HG03066 (cell line): ENCODE data around the gene VAMP4.
"Not testable (repeated sequence)": the region's sequence is repeated elsewhere in the genome, so short reads cannot be mapped to it uniquely, and the experiment has no call there.

Source experiments
- ATAC-seq: cut with Tn5 transposase; IDR thresholded peaks from one replicate; pipeline ENCODE4 v1.9.1; 2021; ENCODE audit warnings: low read depth; ENCODE audit not compliant: unreplicated experiment

VAMP4 gene

GRCh38 chr1:171712341-171712740 lies 29.5 kb downstream of the VAMP4 start:
- no peak for ATAC-seq

DNA sequence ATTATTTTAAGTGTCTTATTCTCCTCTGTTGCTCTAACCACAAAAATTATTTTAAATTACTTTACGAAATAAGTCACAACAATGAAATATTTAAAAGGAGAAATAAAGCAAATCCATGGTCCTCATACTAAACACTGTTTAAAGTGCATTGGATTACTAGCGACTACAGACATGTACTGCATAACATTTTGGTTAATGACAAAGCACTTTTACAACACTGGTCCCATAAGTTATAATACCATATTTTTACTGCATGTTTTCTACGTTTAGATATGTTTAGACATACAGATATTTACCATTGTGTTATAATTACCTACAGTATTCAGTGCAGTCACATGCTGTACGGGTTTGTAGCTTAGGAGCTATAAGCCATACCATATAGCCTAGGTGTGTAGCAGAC lies 30.2 kb downstream of the VAMP4 start:
- ATAC-seq: no peak

GRCh38 chr1:171707583-171707982 lies 34.3 kb downstream of the VAMP4 start:
- no peak for ATAC-seq

DNA sequence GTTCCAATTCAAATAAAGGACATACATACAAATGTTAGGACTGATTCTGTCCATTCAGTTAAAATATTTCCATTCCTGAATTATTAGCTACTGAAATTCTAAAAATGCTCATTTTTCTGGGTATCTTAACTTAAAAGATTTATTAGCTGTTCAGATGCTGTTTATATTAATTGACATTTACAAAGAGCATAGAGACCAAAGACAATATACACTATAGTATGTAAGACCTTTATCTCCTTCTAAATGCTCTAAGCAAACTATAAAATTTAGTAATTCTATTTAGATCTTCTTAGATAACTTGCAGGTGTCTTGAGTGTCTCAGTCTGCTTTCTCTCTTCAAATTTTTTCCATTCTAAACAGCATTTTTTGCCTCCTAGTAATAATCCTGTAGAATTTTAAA lies 39.3 kb downstream of the VAMP4 start:
- no peak for ATAC-seq

- no peak for ATAC-seq
These were observed 42.3 kb downstream of the VAMP4 start for GRCh38 chr1:171699531-171699930.

DNA sequence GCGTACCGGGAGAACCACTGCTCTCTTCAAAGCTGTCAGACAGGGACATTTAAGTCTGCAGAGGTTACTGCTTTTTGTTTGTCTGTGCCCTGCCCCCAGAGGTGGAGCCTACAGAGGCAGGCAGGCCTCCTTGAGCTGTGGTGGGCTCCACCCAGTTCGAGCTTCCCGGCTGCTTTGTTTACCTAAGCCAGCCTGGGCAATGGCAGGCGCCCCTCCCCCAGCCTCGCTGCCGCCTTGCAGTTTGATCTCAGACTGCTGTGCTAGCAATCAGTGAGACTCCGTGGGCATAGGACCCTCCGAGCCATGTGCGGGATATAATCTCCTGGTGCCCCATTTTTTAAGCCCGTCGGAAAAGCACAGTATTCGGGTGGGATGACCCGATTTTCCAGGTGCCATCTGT lies 46.1 kb downstream of the VAMP4 start:
- ATAC-seq: not testable (repeated sequence)

GRCh38 chr1:171693541-171693940 lies 48.3 kb downstream of the VAMP4 start:
- not testable (repeated sequence) for ATAC-seq

DNA sequence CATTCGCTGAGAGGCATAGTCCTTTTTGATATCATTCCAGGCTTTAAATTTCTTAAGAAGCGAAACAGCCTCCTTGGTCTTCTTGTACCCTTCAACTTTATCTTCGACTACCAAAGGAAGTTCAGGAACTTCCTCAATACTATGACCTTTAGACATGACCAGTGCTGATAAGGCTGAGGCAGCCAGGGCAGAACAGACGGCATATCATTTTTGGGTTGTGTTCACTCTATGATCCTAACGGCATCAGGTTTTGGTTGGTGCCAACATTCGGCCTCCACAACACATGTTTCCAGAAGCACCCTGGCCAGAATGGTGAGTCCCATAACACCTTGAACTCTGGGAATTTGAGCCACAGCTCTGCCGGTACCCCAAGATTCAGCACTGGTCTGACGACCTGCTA lies 58.0 kb downstream of the VAMP4 start:
- ATAC-seq: no peak

DNA sequence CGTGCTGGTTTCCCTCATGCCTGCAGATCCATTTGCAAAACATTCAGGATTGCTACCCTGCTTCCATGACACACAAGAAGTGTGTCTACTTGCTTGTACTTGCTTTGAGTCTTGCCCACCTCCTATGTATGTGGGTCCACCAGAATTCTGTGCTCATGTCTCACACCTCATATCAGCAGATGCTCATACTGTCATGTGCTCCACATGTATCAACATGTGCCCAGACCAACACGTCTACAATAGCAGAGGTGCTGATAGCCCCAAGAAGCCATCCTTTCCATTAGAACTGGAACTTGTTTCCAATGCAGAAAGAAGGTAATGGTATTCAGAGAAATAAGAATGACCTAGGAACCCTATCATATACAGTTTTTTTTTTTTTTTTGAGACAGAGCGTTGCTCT lies 61.5 kb downstream of the VAMP4 start:
- no peak for ATAC-seq

GRCh38 chr1:171676823-171677222 lies 65.0 kb downstream of the VAMP4 start:
- ATAC-seq: no peak

DNA sequence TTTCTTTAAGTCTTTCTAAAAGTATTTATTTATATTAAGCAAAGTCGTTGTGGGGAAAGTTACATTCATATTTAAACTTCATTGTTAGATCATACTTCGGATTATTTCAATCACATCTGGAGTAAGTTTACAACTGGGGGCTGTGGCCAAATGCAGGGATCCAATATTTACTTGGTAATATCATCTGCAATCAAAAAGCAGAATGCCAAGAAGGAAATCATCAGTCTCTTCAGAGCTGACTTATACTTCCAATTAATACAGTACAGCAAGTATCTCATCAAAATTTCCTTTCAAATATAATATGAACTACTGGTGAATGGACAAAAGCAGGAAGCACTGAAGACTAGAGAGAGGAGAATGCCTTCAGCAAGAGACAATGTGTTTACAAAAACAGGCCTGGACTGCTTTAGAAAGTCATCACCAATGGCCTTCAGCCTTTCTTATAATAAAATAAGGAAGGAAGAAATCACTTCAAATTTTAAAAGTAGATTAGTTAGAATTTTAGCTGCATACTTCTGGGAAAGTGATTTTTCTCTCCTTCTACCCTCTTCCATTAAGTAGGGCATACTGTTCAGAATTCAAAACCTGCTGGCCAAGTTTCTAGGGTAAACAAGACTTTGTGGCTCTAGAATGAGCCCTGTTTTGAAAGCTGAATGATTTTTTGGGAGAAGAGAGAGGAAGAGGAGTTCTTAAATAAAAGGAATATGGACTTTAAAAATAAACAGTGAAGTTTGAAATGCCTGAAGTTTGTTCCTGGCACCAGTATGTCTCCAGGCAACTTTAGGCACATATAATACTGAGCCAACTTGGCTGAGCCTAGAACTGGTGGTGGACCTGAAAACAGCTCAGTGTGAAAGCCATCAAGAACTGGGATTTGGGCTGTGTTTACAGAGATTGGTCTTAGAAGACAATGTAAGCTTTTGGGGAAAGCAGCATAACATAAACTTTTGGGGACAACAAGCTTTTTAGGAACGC lies 67.1 kb downstream of the VAMP4 start:
- ATAC-seq: no peak

DNA sequence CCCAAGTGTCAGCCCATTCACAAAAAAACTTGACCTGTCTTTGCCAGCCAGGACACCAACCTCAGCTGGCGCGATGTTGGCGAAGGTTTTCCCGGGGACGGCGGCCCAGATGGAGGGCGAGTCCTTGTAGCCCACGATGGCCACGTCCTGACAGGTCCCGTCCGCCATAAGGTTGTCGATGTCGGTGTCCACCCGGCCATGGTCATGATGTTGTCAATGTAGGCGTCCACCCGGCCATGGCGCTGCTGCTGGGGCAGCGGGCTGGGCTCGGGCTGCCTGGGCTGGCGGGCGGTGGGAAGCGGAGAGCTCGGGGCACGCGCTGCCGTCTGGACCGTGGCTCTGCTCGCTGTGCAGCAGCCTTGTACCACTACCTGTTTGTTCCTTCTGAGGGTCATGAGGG lies 71.1 kb downstream of the VAMP4 start:
- no peak for ATAC-seq

- no peak for ATAC-seq
These were observed 73.5 kb downstream of the VAMP4 start for GRCh38 chr1:171668372-171668771.

GRCh38 chr1:171666114-171666769 lies 75.6 kb downstream of the VAMP4 start:
- ATAC-seq: no peak

- no peak for ATAC-seq
These were observed 76.9 kb downstream of the VAMP4 start for GRCh38 chr1:171664976-171665375.

DNA sequence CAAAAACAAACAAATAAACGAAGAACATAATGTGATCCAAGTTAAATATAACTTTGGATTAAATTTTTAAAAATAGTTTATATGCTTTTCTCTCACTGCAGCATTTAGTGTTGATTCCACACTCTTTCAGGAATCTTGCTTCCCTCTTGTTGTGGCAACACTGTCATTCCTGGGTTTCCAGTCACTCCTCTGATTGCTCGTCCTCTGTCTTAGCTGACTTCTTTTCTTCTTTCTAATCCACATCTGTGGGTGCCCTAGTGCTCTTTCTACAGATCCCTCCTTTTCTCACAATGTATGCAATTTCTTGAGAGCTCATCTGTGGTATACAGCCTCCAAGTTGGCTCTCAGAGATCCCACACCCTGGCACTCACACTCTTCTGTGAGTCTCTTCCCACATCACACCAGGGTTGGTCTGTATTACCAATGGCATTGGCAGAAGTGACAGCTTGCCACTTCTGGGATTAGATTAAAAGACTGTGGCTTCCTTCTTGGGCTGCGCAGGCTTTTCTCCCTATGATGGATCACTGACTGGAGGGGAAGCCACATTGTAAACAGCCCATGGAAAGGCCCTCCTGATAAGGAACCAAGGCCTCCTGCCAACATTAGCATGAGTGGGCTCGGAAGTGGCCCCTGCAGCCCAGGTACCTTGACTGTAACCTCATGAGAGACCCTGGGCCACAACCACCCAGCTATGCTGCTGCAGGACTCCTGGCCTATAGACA lies 77.8 kb downstream of the VAMP4 start:
- ATAC-seq: no peak

DNA sequence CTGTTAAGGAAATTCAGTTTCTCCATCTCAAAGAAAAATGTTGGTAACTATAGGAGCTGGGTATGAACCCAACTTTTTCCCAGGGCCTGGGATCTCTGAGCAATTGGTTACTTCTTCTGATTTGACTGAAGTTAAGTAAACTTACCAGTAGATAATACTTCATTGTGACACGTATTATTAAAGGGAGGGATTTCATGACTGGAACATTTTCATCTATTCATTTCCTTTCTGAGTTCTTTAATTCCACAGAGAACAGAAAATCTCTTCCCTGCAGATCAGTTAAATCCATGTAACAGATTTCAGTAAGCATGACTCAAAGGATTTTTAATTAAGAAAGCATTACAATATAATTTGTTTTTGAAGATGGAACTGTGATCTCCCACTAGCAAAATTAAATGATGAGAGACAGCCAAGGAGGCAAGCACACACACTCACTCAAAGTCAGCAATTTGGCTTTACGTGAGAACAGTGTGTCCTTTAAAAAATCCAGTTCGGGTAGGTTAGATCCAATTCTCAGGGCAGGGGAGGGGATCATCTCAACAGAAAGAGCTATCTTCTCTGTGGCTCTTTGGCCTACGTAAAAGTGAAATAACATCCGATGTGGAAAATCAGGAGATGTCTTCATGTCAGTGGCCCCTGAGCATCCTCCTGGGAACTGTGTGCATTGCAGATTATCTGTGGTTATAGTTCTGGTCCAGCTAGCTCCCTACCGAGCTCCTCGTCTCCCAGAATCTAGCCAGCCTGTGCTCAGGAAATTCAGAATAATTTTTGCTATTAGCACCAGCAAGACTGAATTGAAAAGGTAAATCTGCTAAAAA lies 78.6 kb downstream of the VAMP4 start:
- ATAC-seq: no peak

DNA sequence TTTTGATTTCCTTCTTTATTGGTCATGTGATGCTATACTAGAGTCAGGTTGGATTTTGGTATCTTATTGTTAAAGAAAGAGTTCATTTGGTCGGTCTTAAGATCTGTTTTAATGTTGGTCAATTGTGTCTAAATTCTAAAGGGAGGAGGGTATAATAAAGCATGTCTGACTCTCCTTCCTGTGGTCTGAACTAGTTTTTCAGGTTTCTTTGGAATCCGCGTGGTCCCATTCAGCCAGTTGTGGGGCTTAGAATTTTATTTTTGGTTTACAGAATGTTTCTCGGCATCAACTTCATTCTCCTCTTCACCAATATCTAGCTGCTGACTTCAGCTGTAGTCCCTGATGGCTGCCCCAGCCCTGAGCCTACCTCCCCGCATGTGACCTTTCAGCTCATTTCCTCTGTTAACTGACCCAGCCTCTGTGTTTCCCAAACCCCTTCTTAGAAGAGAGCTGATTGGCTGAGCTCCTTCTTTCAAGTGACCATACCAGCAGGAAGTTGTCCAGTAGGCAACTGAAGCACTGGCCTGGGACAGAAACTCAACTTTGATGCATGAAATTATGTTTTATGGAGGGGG lies 80.7 kb downstream of the VAMP4 start:
- no peak for ATAC-seq

DNA sequence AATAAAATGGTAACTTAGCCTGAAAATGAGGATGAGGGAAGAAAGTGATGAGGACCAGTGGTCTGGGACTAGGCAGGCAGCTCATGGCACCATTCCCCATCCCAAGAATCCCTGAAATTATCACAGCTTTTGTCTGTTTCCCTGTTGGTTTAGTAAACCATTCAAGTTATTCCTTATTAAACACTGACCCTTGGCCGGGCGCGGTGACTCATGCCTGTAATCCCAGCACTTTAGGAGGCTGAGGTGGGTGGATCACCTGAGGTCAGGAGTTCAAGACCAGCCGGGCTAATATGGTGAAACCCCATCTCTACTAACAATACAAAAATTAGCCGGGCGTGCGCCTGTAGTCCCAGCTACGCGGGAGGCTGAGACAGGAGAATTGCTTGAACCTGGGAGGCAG lies 85.7 kb downstream of the VAMP4 start:
- ATAC-seq: not testable (repeated sequence)

GRCh38 chr1:171655746-171656116 lies 86.1 kb downstream of the VAMP4 start:
- peak; percentile 14 for ATAC-seq
